ENCODE results near the gene GRIK4.
"Not testable (repeated sequence)": the region's sequence is repeated elsewhere in the genome, so short reads cannot be mapped to it uniquely, and the experiment has no call there.

GRIK4 gene

GRCh38 chr11:120750647-120751549, 239.3 kb downstream of the GRIK4 start:
- no peak for DNase-seq

GRCh38 chr11:120751550-120751949, 240.0 kb downstream of the GRIK4 start:
- DNase-seq: no peak

GRCh38 chr11:120752668-120753067, 241.1 kb downstream of the GRIK4 start:
- DNase-seq: no peak

- no peak for DNase-seq
Observed at GRCh38 chr11:120756931-120757330, 245.4 kb downstream of the GRIK4 start.

GRCh38 chr11:120759046-120759445, 247.5 kb downstream of the GRIK4 start:
- DNase-seq: no peak

- DNase-seq: not testable (repeated sequence)
Observed at GRCh38 chr11:120765710-120766109, 254.2 kb downstream of the GRIK4 start.

GRCh38 chr11:120766318-120766717, 254.8 kb downstream of the GRIK4 start:
- DNase-seq: no peak

GRCh38 chr11:120768949-120769348, 257.4 kb downstream of the GRIK4 start:
- DNase-seq: no peak

- DNase-seq: no peak
Observed at GRCh38 chr11:120769906-120770305, 258.4 kb downstream of the GRIK4 start.

GRCh38 chr11:120771551-120772060, 260.1 kb downstream of the GRIK4 start:
- DNase-seq: no peak

GRCh38 chr11:120773501-120774031, 262.0 kb downstream of the GRIK4 start:
- no peak for DNase-seq

GRCh38 chr11:120774591-120775386, 263.2 kb downstream of the GRIK4 start:
- no peak for DNase-seq

- no peak for DNase-seq
Observed at GRCh38 chr11:120775986-120776951, 264.7 kb downstream of the GRIK4 start.

GRCh38 chr11:120778685-120779490, 267.3 kb downstream of the GRIK4 start:
- DNase-seq: no peak

GRCh38 chr11:120780239-120780638, 268.7 kb downstream of the GRIK4 start:
- no peak for DNase-seq

GRCh38 chr11:120781486-120782120, 270.1 kb downstream of the GRIK4 start:
- DNase-seq: no peak

GRCh38 chr11:120784566-120785251, 273.2 kb downstream of the GRIK4 start:
- no peak for DNase-seq

- DNase-seq: no peak
Observed at GRCh38 chr11:120785576-120785975, 274.0 kb downstream of the GRIK4 start.

- DNase-seq: no peak
Observed at GRCh38 chr11:120786206-120786735, 274.7 kb downstream of the GRIK4 start.

GRCh38 chr11:120787224-120787623, 275.7 kb downstream of the GRIK4 start:
- DNase-seq: not testable (repeated sequence)
